Suprapubic skin (tissue), 4 donors: Measurements from ENCODE around the gene RFTN2. TPM values are rescaled to one million over a fixed set of nuclear protein-coding genes. Genes with fewer than 3 reads are reported as not detected.
A peak's percentile ranks its signal among the peaks of the same experiment; 100 is the strongest.

Source experiments
- DNase-seq, 2 donors: peaks; one replicate each; pipeline ENCODE4 v3.0.0-alpha.2; 2019; ENCODE audit warnings: low spot score in 2 of 2
- H3K27ac ChIP-seq: fragments of 200-600 bp; sonication (generic); one replicate; pipeline ENCODE4 v1.5.1; 2019
- H3K27me3 ChIP-seq: fragments of 200-600 bp; sonication (generic); one replicate; pipeline ENCODE4 v1.5.1; 2019
- H3K36me3 ChIP-seq: fragments of 200-600 bp; sonication (generic); one replicate; pipeline ENCODE4 v1.5.1; 2019
- H3K4me1 ChIP-seq: fragments of 200-600 bp; sonication (generic); one replicate; pipeline ENCODE4 v1.5.1; 2019
- H3K4me3 ChIP-seq: fragments of 200-600 bp; sonication (generic); one replicate; pipeline ENCODE4 v1.5.1; 2019; ENCODE audit warnings: mild to moderate bottlenecking
- H3K9me3 ChIP-seq: fragments of 200-600 bp; sonication (generic); one replicate; pipeline ENCODE4 v1.5.1; 2019
- CTCF ChIP-seq, 2 donors: fragments of 200-600 bp in 1 of 2; fragments of 450-650 bp in 1 of 2; sonication (generic) in 1 of 2; IDR thresholded peaks; one replicate each; pipeline ENCODE4 v1.5.1; 2016 to 2019; ENCODE audit warnings: antibody characterized with exemption in 2 of 2, mild to moderate bottlenecking in 1 of 2, moderate library complexity in 1 of 2
- EP300 ChIP-seq: sonication (generic); formaldehyde crosslinking; IDR thresholded peaks from one replicate; pipeline ENCODE4 v1.6.1; 2017; ENCODE audit warnings: antibody characterized with exemption
- POLR2A ChIP-seq, 2 donors: fragments of 450-650 bp; IDR thresholded peaks; one replicate each; pipeline ENCODE4 v1.6.1; 2017; ENCODE audit warnings: antibody characterized with exemption in 2 of 2, mild to moderate bottlenecking in 2 of 2, moderate library complexity in 2 of 2
- POLR2AphosphoS5 ChIP-seq, 3 donors: sonication (generic); formaldehyde crosslinking; IDR thresholded peaks; one replicate each; pipeline ENCODE4 v1.6.1; 2017; ENCODE audit warnings: antibody characterized with exemption in 3 of 3
- WGBS: methylation state at CpG from one replicate; pipeline ENCODE4 v1.1.5; 2018; 5-methylcytosine and 5-hydroxymethylcytosine counted together
- total RNA-seq, 4 donors: library from RNA; depleted of rRNA; stranded (reverse); fragments of >200 nt; gene quantifications; one replicate each; pipeline ENCODE4 v1.1.0, GENCODE V29; 2016

RFTN2 gene
- total RNA-seq, 4 donors from 2014 or later: 1.4 to 5.8 (median 5.0) TPM

- no peak overlapping the region for H3K4me3 ChIP-seq
- TF ChIP-seq POLR2A (IDR thresholded peaks at IDR 0.05) (no peak), EP300 (no peak), CTCF (IDR thresholded peaks at IDR 0.05) (no peak), POLR2AphosphoS5 (IDR thresholded peaks at IDR 0.05) (no peak)
- no peaks in the 10 kb centered on the region for H3K4me1 ChIP-seq
- H3K9me3 ChIP-seq: no peaks in the 10 kb centered on the region
- DNase-seq: no peak
- no peak overlapping the region for H3K27ac ChIP-seq
- no peaks in the 10 kb centered on the region for H3K36me3 ChIP-seq
- H3K27me3 ChIP-seq: no peaks in the 10 kb centered on the region
- WGBS: 54% methylated on average over 2 of the region's 2 CpGs
Measured at GRCh38 chr2:197677483-197677882, 2.1 kb upstream of the RFTN2 start.

DNA sequence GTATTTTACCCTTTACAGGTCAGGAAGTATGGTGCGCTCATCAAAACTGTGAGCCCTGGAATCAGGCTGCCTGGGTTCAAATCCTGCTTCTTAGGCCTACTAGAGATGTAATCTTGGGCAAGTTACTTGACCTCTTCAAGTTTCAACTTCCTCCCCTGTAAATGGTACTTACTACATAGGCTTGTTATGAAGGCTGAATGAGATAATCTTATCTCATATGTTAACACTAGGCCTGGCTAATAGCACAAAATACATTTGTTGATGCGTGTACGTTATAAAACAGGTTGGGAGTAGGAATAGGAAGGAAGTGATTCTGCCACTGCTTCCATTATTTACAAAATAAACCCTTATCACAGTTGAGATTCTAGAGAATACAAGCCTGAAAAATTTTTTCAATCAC, 1.7 kb upstream of the RFTN2 start:
- no peaks in the 10 kb centered on the region for H3K9me3 ChIP-seq
- H3K36me3 ChIP-seq: no peaks in the 10 kb centered on the region
- no peak for DNase-seq
- 88% methylated on average over 3 of the region's 3 CpGs for WGBS
- no peaks in the 10 kb centered on the region for H3K27me3 ChIP-seq
- H3K4me3 ChIP-seq: no peak overlapping the region
- TF ChIP-seq EP300: no peak
- no peak for TF ChIP-seq POLR2A (IDR thresholded peaks at IDR 0.05)
- no peak for TF ChIP-seq POLR2AphosphoS5 (IDR thresholded peaks at IDR 0.05)
- no peak for TF ChIP-seq CTCF (IDR thresholded peaks at IDR 0.05)
- no peaks in the 10 kb centered on the region for H3K4me1 ChIP-seq
- H3K27ac ChIP-seq: no peak overlapping the region

GRCh38 chr2:197675711-197676188, 363 bp upstream of the RFTN2 start:
- WGBS: 16% methylated on average over 6 of the region's 6 CpGs
- no peak for DNase-seq
- TF ChIP-seq POLR2AphosphoS5 (IDR thresholded peaks at IDR 0.05) (no peak), CTCF (IDR thresholded peaks at IDR 0.05) (no peak), POLR2A (IDR thresholded peaks at IDR 0.05) (no peak), EP300 (no peak)

GRCh38 chr2:197674591-197674990, 796 bp downstream of the RFTN2 start:
- H3K4me3 ChIP-seq: peak overlapping the region; percentile 35
- no peaks in the 10 kb centered on the region for H3K27me3 ChIP-seq
- H3K4me1 ChIP-seq: no peaks in the 10 kb centered on the region
- H3K36me3 ChIP-seq: no peaks in the 10 kb centered on the region
- H3K27ac ChIP-seq: peak overlapping the region; percentile 49
- DNase-seq: no peak
- H3K9me3 ChIP-seq: no peaks in the 10 kb centered on the region
- WGBS: 41% methylated on average over 3 of the region's 3 CpGs
- TF ChIP-seq POLR2A (IDR thresholded peaks at IDR 0.05) (no peak), CTCF (IDR thresholded peaks at IDR 0.05) (no peak)

More at GRCh38 chr2:197675711-197676188, 363 bp upstream of the RFTN2 start:
- Histone ChIP-seq H3K27me3 (no peaks in the 10 kb centered on the region), H3K27ac (peak overlapping the region; percentile 49), H3K36me3 (no peaks in the 10 kb centered on the region), H3K9me3 (no peaks in the 10 kb centered on the region), H3K4me3 (peak overlapping the region; percentile 35), H3K4me1 (no peaks in the 10 kb centered on the region)

DNA sequence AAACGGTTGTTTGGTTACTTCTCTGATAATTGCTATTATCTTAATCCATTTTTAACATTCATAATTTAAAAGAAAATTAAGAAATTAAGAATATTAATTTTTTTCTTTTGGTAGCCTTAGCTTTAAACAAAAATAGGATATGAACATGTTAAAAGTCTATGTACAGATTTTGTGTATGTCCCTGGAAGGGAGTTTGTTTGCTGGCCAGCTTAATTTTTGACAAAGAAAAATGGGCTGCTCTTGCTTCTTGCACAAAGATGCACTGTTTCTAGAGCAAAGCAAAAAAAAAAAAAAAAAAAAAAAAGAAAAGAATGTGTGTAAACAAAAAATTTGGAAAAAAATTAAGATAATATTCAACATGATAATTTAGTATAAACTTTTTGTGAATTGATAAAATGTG, 1.3 kb downstream of the RFTN2 start:
- H3K27me3 ChIP-seq: no peaks in the 10 kb centered on the region
- DNase-seq: no peak
- TF ChIP-seq POLR2A (IDR thresholded peaks at IDR 0.05) (no peak), POLR2AphosphoS5 (IDR thresholded peaks at IDR 0.05) (no peak), EP300 (no peak), CTCF (IDR thresholded peaks at IDR 0.05) (no peak)
- no peak overlapping the region for H3K27ac ChIP-seq
- H3K36me3 ChIP-seq: no peaks in the 10 kb centered on the region
- H3K4me1 ChIP-seq: no peaks in the 10 kb centered on the region
- WGBS: 38% methylated on average over 1 of the region's 1 CpG
- H3K9me3 ChIP-seq: no peaks in the 10 kb centered on the region
- H3K4me3 ChIP-seq: peak overlapping the region; percentile 35
